Nephron (organoid): Measurements from ENCODE around the gene GPR142.

ENCODE experiments used
- H3K27ac Mint-ChIP-seq, 3 experiments: 2 replicates each; pipeline ENCODE4 v1.8.0; 2020; ENCODE audit warnings: mixed read lengths in 3 of 3, mild to moderate bottlenecking in 2 of 3, moderate library complexity in 1 of 3
- H3K27me3 Mint-ChIP-seq: 2 replicates; pipeline ENCODE4 v1.8.0; 2021; ENCODE audit warnings: low read depth, mild to moderate bottlenecking, moderate library complexity, mixed read lengths
- H3K36me3 Mint-ChIP-seq: 2 replicates; pipeline ENCODE4 v1.8.0; 2020; ENCODE audit warnings: low read depth, mixed read lengths
- H3K4me1 Mint-ChIP-seq: 2 replicates; pipeline ENCODE4 v1.8.0; 2020; ENCODE audit warnings: mixed read lengths
- H3K4me3 Mint-ChIP-seq, 3 experiments: 2 replicates each; pipeline ENCODE4 v1.8.0; 2020; ENCODE audit warnings: mild to moderate bottlenecking in 3 of 3, mixed read lengths in 3 of 3, moderate library complexity in 2 of 3
- H3K9me3 Mint-ChIP-seq: 2 replicates; pipeline ENCODE4 v1.8.0; 2020; ENCODE audit warnings: mixed read lengths
- TF ChIP-seq, protein P1 (sequence below), 3 experiments: fragments of 200-600 bp; sonication (generic); IDR thresholded peaks; one replicate each; pipeline ENCODE4 v1.5.0; 2021; ENCODE audit warnings: antibody characterized with exemption in 3 of 3; ENCODE audit not compliant: unreplicated experiment in 3 of 3

GPR142 gene

GRCh38 chr17:74389084-74389753 lies 21.9 kb downstream of the GPR142 start:
- peaks cover 32% of the 10 kb centered on the region for H3K4me1 Mint-ChIP-seq
- H3K4me3 Mint-ChIP-seq = no peak overlapping the region
- peaks cover 2% of the 10 kb centered on the region for H3K9me3 Mint-ChIP-seq
- H3K27me3 Mint-ChIP-seq = peaks cover 5% of the 10 kb centered on the region
- TF ChIP-seq, protein P1, sequence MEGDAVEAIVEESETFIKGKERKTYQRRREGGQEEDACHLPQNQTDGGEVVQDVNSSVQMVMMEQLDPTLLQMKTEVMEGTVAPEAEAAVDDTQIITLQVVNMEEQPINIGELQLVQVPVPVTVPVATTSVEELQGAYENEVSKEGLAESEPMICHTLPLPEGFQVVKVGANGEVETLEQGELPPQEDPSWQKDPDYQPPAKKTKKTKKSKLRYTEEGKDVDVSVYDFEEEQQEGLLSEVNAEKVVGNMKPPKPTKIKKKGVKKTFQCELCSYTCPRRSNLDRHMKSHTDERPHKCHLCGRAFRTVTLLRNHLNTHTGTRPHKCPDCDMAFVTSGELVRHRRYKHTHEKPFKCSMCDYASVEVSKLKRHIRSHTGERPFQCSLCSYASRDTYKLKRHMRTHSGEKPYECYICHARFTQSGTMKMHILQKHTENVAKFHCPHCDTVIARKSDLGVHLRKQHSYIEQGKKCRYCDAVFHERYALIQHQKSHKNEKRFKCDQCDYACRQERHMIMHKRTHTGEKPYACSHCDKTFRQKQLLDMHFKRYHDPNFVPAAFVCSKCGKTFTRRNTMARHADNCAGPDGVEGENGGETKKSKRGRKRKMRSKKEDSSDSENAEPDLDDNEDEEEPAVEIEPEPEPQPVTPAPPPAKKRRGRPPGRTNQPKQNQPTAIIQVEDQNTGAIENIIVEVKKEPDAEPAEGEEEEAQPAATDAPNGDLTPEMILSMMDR (IDR thresholded peaks at IDR 0.05; ENCODE audit: unreplicated experiment in 3 of 3) = no peak
- H3K27ac Mint-ChIP-seq = no peak overlapping the region
- no peaks in the 10 kb centered on the region for H3K36me3 Mint-ChIP-seq

DNA sequence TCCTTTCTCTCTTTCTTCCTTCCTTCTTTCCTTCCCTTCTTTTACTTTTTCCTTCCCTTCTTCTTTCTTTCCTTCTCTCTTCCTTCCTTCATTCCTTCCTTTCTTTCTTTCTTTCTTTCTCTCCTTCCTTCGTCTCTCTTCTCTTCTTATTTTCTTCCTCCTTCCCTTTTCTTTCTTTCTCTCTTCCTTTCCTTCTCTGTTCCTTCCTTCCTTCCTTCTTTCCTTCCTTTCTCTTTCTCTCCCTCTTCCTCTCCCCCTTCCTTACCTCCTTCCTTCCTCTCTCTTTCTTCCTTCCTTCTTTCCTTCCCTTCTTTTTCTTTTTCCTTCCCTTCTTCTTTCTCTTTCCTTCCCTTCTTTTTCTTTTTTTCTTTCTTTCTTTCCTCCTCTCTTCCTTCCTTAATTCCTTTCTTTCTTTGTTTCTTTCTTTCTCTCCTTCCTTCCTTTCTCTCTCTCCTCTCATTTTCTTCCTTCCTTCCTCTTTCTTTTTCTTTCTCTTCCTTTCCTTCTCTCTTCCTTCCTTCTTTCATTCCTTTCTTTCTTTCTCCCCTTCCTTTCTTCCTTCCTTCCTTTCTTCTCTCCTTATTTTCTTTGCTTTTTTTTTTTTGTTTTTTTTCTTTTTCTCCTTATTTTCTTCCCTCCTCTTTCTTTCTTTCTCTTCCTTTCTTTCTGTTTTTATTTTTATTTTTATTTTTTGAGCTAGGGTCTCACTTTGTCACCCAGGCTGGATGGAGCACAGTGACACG lies 22.8 kb downstream of the GPR142 start:
- TF ChIP-seq, protein P1 (IDR thresholded peaks at IDR 0.05; ENCODE audit: unreplicated experiment in 3 of 3) = no peak
- H3K4me3 Mint-ChIP-seq = no peak overlapping the region
- H3K9me3 Mint-ChIP-seq = peaks cover 2% of the 10 kb centered on the region
- peaks cover 39% of the 10 kb centered on the region for H3K4me1 Mint-ChIP-seq
- H3K36me3 Mint-ChIP-seq = no peaks in the 10 kb centered on the region
- peaks cover 5% of the 10 kb centered on the region for H3K27me3 Mint-ChIP-seq
- no peak overlapping the region for H3K27ac Mint-ChIP-seq

GRCh38 chr17:74390680-74391653 lies 23.7 kb downstream of the GPR142 start:
- TF ChIP-seq, protein P1 (IDR thresholded peaks at IDR 0.05; ENCODE audit: unreplicated experiment in 3 of 3) = no peak
- H3K4me1 Mint-ChIP-seq = peaks cover 45% of the 10 kb centered on the region
- no peaks in the 10 kb centered on the region for H3K36me3 Mint-ChIP-seq
- peaks cover 2% of the 10 kb centered on the region for H3K9me3 Mint-ChIP-seq
- H3K27ac Mint-ChIP-seq = peak overlapping the region in 1 of 3 experiments; percentile 15
- peaks cover 8% of the 10 kb centered on the region for H3K27me3 Mint-ChIP-seq
- H3K4me3 Mint-ChIP-seq = no peak overlapping the region

DNA sequence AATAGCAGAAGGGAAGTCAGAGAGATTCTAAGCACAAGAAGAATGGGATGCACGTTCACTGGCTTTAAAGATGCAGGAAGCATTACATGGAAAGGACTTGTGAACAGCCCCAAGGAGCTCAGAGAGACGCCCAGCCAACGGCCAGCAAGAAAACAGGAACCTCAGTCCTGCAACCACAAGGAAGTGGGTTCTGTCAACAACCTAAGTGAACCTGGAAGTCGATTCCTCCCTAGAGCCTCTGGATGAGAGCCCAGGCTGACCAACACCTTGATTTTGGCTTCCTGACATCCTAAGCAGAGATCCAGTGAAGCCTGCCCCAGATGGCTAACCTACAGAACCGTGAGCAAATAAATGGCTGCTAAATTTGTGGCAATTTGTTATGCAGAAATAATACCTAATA lies 24.5 kb downstream of the GPR142 start:
- H3K4me1 Mint-ChIP-seq = peaks cover 39% of the 10 kb centered on the region
- peak overlapping the region in 1 of 3 experiments; percentile 7 for H3K27ac Mint-ChIP-seq
- TF ChIP-seq, protein P1 (IDR thresholded peaks at IDR 0.05; ENCODE audit: unreplicated experiment in 3 of 3) = no peak
- H3K27me3 Mint-ChIP-seq = peaks cover 6% of the 10 kb centered on the region
- peaks cover 2% of the 10 kb centered on the region for H3K9me3 Mint-ChIP-seq
- no peak overlapping the region for H3K4me3 Mint-ChIP-seq
- H3K36me3 Mint-ChIP-seq = no peaks in the 10 kb centered on the region

DNA sequence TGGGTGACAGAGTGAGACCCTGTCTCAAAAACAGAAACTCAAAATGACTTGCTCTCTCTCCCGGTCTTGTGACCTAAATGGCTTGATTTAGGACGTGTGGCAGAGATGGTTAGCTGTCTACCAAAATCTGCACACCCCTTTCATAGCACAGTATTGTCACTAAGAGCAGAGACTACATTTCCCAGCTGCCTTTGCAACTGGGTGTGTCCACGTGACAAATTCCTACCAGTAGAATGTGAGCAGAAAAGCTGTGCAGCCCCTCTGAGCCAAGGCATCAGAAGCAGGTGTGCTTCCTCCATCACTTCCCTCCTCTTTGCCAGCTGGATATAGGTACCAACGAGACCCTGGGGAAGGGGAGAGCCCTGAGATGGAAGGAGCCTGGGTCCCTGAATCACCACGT lies 25.5 kb downstream of the GPR142 start:
- Mint-ChIP-seq H3K4me1 (peaks cover 38% of the 10 kb centered on the region), H3K27me3 (peaks cover 5% of the 10 kb centered on the region), H3K27ac (peak overlapping the region in 1 of 3 experiments; percentile 15), H3K9me3 (peaks cover 2% of the 10 kb centered on the region), H3K36me3 (no peaks in the 10 kb centered on the region), H3K4me3 (no peak overlapping the region)
- TF ChIP-seq, protein P1 (IDR thresholded peaks at IDR 0.05; ENCODE audit: unreplicated experiment in 3 of 3) = no peak
